HG03565 (cell line): Measurements from ENCODE around the gene PRMT5.

Experiments
- ATAC-seq: cut with Tn5 transposase; IDR thresholded peaks from one replicate; pipeline ENCODE4 v1.9.1; 2021; ENCODE audit warnings: mild to moderate bottlenecking, moderate library complexity; ENCODE audit not compliant: unreplicated experiment

Gene PRMT5

DNA sequence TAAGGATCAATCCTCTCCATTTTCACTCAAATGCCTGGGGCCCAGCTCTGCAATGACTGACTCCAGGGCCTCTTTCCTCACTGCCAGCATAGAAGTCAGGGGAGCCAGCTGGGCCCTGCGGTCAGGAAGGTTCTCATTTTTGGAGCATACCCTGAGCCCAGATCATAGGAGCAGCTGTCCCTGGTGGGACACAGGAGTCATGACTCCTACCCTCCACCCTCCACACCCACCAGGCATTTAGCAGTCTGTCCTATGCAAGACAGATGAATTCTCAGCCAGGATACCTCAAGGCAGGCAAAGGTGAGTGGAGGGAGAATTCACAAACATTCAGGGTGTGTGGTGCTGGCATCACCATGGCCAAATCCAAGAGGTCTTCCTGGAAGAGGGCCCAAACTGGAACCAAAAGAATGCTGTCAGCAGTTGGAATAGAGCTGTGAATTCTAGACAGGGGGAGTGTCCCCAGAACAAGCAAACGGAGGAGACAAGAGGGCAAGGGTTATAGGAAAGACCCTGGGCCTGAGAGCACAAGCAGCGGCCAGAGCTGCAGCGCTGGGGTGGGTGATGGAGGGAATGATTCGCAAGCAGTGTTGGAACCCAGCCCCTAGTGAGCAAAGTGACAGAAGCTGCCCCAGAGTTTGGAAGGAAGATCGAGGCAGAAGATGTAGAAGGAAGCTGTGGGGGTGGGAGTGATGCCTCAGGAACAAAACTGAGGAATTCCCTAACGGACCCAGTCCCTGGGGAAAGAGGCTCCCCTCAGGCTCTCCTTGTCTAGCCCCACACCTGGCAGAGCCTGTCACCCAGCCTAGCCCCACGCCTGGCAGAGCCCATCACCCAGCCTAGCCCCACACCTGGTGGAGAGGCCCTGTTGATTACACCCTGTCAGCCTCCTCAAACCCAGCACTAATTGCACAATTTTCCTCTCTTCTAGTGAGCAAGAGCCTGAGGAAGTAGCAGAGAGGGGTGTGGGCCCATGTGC, 50.6 kb downstream of the PRMT5 start:
- no peak for ATAC-seq

DNA sequence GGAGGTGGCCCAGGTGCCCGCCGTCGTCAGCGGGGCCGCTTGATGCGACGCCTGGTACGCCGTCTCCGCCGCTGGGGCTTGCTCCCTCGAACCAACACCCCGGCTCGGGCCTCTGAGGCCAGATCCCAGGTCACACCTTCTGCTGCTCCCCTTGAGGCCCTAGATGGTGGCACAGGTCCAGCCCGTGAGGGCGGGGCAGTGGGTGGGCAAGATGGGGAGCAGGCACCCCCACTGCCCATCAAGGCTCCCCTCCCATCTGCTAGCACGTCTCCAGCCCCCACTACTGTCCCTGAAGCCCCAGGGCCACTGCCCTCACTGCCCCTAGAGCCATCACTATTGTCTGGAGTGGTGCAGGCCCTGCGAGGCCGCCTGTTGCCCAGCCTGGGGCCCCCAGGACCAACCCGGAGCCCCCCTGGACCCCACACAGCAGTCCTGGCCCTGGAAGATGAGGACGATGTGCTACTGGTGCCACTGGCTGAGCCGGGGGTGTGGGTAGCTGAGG, 52.1 kb downstream of the PRMT5 start:
- ATAC-seq = no peak

DNA sequence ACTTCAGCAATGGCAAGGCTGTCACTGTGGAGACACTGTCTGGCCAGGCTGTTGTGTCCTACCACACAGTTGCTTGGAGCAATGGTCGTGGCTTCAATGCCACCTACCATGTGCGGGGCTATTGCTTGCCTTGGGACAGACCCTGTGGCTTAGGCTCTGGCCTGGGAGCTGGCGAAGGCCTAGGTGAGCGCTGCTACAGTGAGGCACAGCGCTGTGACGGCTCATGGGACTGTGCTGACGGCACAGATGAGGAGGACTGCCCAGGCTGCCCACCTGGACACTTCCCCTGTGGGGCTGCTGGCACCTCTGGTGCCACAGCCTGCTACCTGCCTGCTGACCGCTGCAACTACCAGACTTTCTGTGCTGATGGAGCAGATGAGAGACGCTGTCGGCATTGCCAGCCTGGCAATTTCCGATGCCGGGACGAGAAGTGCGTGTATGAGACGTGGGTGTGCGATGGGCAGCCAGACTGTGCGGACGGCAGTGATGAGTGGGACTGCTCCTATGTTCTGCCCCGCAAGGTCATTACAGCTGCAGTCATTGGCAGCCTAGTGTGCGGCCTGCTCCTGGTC, 53.3 kb downstream of the PRMT5 start:
- no peak for ATAC-seq

DNA sequence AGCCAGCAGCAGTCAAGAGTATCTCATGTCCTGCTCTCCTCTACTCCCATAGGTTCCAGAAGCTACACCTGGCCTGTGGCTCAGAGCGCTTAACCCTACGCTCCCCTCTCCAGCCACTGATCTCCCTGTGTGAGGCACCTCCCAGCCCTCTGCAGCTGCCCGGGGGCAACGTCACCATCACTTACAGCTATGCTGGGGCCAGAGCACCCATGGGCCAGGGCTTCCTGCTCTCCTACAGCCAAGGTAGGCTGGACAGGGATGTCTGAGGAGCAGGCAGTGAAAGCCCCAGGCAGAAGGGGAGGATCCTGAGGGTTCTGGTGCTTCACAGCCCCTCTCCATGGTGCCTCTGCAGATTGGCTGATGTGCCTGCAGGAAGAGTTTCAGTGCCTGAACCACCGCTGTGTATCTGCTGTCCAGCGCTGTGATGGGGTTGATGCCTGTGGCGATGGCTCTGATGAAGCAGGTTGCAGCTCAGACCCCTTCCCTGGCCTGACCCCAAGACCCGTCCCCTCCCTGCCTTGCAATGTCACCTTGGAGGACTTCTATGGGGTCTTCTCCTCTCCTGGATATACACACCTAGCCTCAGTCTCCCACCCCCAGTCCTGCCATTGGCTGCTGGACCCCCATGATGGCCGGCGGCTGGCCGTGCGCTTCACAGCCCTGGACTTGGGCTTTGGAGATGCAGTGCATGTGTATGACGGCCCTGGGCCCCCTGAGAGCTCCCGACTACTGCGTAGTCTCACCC, 54.0 kb downstream of the PRMT5 start:
- no peak for ATAC-seq

DNA sequence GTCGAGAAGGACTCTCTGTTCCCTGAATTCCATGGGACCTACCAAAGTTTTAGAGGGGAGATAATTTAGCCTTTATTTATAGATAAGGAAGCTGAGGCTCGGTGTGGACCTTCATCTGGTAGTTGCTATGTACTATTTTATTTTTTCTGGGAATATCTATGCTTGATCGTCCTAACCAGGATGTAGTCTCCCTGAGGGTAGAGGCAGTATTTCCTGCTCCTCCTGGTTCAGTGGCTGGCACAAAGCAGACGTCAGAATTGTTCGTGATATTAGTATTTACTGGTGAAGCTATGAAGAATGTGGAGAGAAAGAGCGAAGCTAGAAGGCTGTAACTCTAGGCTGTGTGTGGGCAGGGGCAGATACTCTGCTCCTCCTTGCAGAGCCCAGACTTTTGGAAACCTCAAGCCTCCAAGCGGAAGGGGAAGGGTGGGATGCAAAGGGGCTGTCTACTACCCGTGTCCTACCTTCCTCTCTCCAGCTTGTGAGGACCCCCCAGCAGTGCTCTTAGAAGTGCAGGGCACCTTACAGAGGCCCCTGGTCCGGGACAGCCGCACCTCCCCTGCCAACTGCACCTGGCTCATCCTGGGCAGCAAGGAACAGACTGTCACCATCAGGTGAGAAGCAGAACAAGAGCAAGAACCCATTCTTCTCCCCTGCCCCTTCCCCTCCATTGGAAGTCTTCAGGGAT, 56.2 kb downstream of the PRMT5 start:
- ATAC-seq = no peak

DNA sequence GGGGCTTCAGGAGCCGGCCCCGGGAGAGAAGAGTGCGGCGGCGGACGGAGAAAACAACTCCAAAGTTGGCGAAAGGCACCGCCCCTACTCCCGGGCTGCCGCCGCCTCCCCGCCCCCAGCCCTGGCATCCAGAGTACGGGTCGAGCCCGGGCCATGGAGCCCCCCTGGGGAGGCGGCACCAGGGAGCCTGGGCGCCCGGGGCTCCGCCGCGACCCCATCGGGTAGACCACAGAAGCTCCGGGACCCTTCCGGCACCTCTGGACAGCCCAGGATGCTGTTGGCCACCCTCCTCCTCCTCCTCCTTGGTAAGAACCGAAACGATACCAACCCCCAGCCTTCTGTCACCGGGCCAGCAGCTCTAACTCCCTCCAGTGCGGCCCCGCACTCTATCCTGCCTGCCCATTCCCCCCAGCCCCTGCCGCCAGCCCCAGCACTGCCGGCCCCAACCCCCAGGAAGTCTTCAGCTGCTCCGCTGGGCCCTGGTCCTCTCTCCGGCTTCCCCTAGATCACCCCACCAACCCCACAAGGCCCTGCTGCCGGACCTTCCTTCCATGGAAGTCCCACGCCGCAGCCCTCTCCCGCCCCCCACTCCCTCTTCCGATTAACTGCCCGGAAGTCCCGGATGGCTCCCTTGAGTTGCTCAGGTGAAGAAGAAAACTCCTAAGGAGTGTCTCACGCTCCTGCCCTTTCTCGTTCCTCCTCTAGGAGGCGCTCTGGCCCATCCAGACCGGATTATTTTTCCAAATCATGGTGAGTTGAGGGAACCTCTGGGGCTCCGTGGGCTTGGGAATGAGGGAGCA, 56.9 kb downstream of the PRMT5 start:
- peak; percentile 1 for ATAC-seq

DNA sequence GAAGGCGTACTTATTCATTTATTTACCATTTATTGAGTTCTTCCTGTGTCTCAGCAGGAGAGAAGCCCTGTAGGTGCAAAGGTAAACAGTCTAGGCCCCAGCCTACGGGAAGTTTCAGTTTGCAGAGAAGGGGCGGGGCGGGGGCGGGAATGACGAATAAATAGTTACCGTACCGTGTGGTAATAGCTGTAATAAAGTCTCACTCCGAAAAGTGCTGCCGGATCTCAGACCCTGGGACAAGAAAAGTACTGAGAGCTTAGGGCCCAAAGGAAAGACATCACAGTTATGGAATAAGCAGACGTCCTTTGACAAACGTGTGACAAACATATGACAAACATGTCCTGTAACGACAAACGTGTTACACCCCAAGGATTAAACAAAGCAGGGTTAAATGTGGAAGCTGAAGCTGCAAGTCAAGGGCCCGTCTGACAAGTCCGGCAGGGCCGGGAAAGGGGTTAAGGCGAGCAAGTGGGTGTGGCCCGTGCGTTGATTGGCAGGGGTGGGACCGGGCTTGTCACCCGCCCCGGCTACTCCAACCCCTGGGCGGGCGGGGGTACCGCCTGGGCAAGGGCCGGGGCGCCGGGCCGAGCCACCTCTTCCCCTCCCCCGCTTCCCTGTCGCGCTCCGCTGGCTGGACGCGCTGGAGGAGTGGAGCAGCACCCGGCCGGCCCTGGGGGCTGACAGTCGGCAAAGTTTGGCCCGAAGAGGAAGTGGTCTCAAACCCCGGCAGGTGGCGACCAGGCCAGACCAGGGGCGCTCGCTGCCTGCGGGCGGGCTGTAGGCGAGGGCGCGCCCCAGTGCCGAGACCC, 57.7 kb downstream of the PRMT5 start, which contains the start of gene LRP10:
TSS of gene LRP10 (plus strand) at position 517 of the 809 bp plus-strand sequence. CDS start 564 bp downstream, outside the sequence.
- ATAC-seq = peak; percentile 71

DNA sequence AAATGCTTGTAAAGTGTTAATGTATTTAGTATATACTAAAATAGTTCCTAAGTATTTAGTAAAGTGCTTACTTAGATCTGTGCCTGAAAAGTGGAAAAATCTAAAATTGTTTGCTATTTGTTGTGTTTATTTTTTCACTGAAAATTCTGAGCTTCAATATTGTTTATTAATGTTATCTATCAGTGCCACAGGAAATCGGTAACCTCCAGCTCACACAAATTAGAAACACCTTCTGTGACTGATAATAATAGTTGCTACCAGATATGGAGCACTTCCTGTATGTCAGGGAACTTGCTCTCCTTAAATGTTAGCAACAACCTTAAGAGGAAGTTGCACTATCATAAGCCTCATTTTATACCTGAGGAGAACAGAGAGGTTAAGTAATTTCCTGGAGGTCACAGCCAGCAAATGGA, 58.4 kb downstream of the PRMT5 start:
- ATAC-seq = peak; percentile 43
